Measurements from ENCODE around the gene IMP3.
"Not testable (repeated sequence)": the region's sequence is repeated elsewhere in the genome, so short reads cannot be mapped to it uniquely, and the experiment has no call there.

IMP3 gene

GRCh38 chr15:75639709-75640482, at the start of gene IMP3:
TSS of gene IMP3 (minus strand) at chr15:75640224. CDS start at chr15:75640168, 56 bp downstream.
- peaks cover 3% of the 10 kb centered on the region for H3K4me1 ChIP-seq

GRCh38 chr15:75689429-75689828, 49.4 kb upstream of the IMP3 start:
- H2AFZ ChIP-seq; H3K27me3 ChIP-seq (ENCODE audit: control insufficient read depth, insufficient read depth, low read length); H3K9ac ChIP-seq; H3K4me3 ChIP-seq (ENCODE audit: low read depth, low read length); H3K9me3 ChIP-seq (ENCODE audit: control insufficient read depth, low read length); H3K79me2 ChIP-seq; H3K36me3 ChIP-seq (ENCODE audit: control insufficient read depth, insufficient read depth, low read length); H3K4me1 ChIP-seq; H3K4me2 ChIP-seq (ENCODE audit: low read length); H3K27ac ChIP-seq: not testable (repeated sequence)

More at GRCh38 chr15:75639709-75640482, at the start of gene IMP3:
- Histone ChIP-seq H3K4me3 (ENCODE audit: low read depth, low read length) (peak within 1 kb of the TSS; percentile 85), H3K4me2 (ENCODE audit: low read length) (peak within 1 kb of the TSS; percentile 96), H2AFZ (peak within 1 kb of the TSS; percentile 94), H3K9ac (peak within 1 kb of the TSS; percentile 33), H3K27ac (peak within 1 kb of the TSS; percentile 91), H3K79me2 (no peaks in the 10 kb centered on the region), H3K36me3 (ENCODE audit: control insufficient read depth, insufficient read depth, low read length) (no peaks in the 10 kb centered on the region), H3K9me3 (ENCODE audit: control insufficient read depth, low read length) (no peaks in the 10 kb centered on the region), H3K27me3 (ENCODE audit: control insufficient read depth, insufficient read depth, low read length) (no peaks in the 10 kb centered on the region)
- TF ChIP-seq CTCF (IDR thresholded peaks at IDR 0.05): no peak

GRCh38 chr15:75688831-75689230, 48.8 kb upstream of the IMP3 start:
- no peak overlapping the region for H3K9ac ChIP-seq
- H3K4me1 ChIP-seq: no peaks in the 10 kb centered on the region
- no peaks in the 10 kb centered on the region for H3K36me3 ChIP-seq (ENCODE audit: control insufficient read depth, insufficient read depth, low read length)
- no peak overlapping the region for H2AFZ ChIP-seq
- no peaks in the 10 kb centered on the region for H3K79me2 ChIP-seq
- H3K27me3 ChIP-seq (ENCODE audit: control insufficient read depth, insufficient read depth, low read length): no peaks in the 10 kb centered on the region
- TF ChIP-seq CTCF (IDR thresholded peaks at IDR 0.05): no peak
- H3K27ac ChIP-seq: no peak overlapping the region
- no peak overlapping the region for H3K4me2 ChIP-seq (ENCODE audit: low read length)
- no peaks in the 10 kb centered on the region for H3K9me3 ChIP-seq (ENCODE audit: control insufficient read depth, low read length)
- H3K4me3 ChIP-seq (ENCODE audit: low read depth, low read length): no peak overlapping the region

GRCh38 chr15:75688278-75688557, 48.2 kb upstream of the IMP3 start:
- Histone ChIP-seq H3K4me2 (ENCODE audit: low read length) (no peak overlapping the region), H3K4me3 (ENCODE audit: low read depth, low read length) (no peak overlapping the region), H3K27me3 (ENCODE audit: control insufficient read depth, insufficient read depth, low read length) (no peaks in the 10 kb centered on the region), H2AFZ (no peak overlapping the region), H3K36me3 (ENCODE audit: control insufficient read depth, insufficient read depth, low read length) (no peaks in the 10 kb centered on the region), H3K9me3 (ENCODE audit: control insufficient read depth, low read length) (no peaks in the 10 kb centered on the region), H3K9ac (no peak overlapping the region), H3K79me2 (no peaks in the 10 kb centered on the region), H3K4me1 (no peaks in the 10 kb centered on the region), H3K27ac (no peak overlapping the region)
- TF ChIP-seq CTCF (IDR thresholded peaks at IDR 0.05): no peak

GRCh38 chr15:75687486-75688277, 47.7 kb upstream of the IMP3 start:
- no peak overlapping the region for H2AFZ ChIP-seq
- no peak overlapping the region for H3K4me2 ChIP-seq (ENCODE audit: low read length)
- no peaks in the 10 kb centered on the region for H3K9me3 ChIP-seq (ENCODE audit: control insufficient read depth, low read length)
- no peaks in the 10 kb centered on the region for H3K36me3 ChIP-seq (ENCODE audit: control insufficient read depth, insufficient read depth, low read length)
- H3K4me1 ChIP-seq: no peaks in the 10 kb centered on the region
- no peak overlapping the region for H3K4me3 ChIP-seq (ENCODE audit: low read depth, low read length)
- H3K79me2 ChIP-seq: no peaks in the 10 kb centered on the region
- H3K27me3 ChIP-seq (ENCODE audit: control insufficient read depth, insufficient read depth, low read length): no peaks in the 10 kb centered on the region
- no peak overlapping the region for H3K27ac ChIP-seq
- TF ChIP-seq CTCF (IDR thresholded peaks at IDR 0.05): no peak
- H3K9ac ChIP-seq: no peak overlapping the region

All from parathyroid adenoma (tissue), 2 donors.